Measurements from ENCODE around the gene RAB7A. TPM values are rescaled to one million over a fixed set of nuclear protein-coding genes. Genes with fewer than 3 reads are reported as not detected.

The RAB7A gene
- polyA plus RNA-seq, 1 donor (not counting 4 experiments of a cell fraction or from before 2014, with no cell fraction given): 364 TPM

- Histone ChIP-seq H3K4me2 (ENCODE audit: control insufficient read depth, extremely low read depth, insufficient read depth, low read depth, low read length) (no peak overlapping the region), H4K20me1 (ENCODE audit: control insufficient read depth, extremely low read depth, insufficient read depth, low read length) (peaks cover 10% of the 10 kb centered on the region)
- no peak for FAIRE-seq
Measured at GRCh38 chr3:128723477-128723876, 2.5 kb upstream of the RAB7A start.

GRCh38 chr3:128725547-128726022 is 398 bp upstream of the RAB7A start:
- H3K4me3 ChIP-seq (ENCODE audit: control insufficient read depth in 2 of 3, extremely low read depth in 1 of 3, insufficient read depth in 2 of 3, low read depth in 1 of 3, low read length in 3 of 3): peak overlapping the region; percentile 24 to 99 (median 29)
- peak overlapping the region; percentile 99 for H3K9ac ChIP-seq (ENCODE audit: control insufficient read depth, extremely low read depth, insufficient read depth, low read length)

More at GRCh38 chr3:128723477-128723876, 2.5 kb upstream of the RAB7A start:
- dilution Hi-C loops (cut with MboI; ENCODE audit: extremely low pct_ligation_motif_present, low sequenced_read_pairs): no loop called here
- Histone ChIP-seq H3K9me1 (ENCODE audit: control insufficient read depth, extremely low read depth, insufficient read depth, low read length) (no peaks in the 10 kb centered on the region), H3K27ac (ENCODE audit: control insufficient read depth, insufficient read depth, low read length) (no peak overlapping the region), H2AFZ (ENCODE audit: control insufficient read depth, low read length) (no peak overlapping the region), H3K27me3 (ENCODE audit: control insufficient read depth, extremely low read depth, insufficient read depth, low read length) (no peaks in the 10 kb centered on the region), H3K79me2 (ENCODE audit: control insufficient read depth, insufficient read depth, low read length) (peaks cover 25% of the 10 kb centered on the region), H3K4me1 (ENCODE audit: control insufficient read depth, extremely low read depth, insufficient read depth, low read length) (peaks cover 12% of the 10 kb centered on the region), H3K36me3 (ENCODE audit: control insufficient read depth in 2 of 2, extremely low read depth in 1 of 2, insufficient read depth in 2 of 2, low read length in 2 of 2) (no peaks in the 10 kb centered on the region), H3K9me3 (ENCODE audit: control insufficient read depth, low read depth, low read length) (no peaks in the 10 kb centered on the region), H3K4me3 (ENCODE audit: control insufficient read depth in 2 of 3, extremely low read depth in 1 of 3, insufficient read depth in 2 of 3, low read depth in 1 of 3, low read length in 3 of 3) (no peak overlapping the region), H3K9ac (ENCODE audit: control insufficient read depth, extremely low read depth, insufficient read depth, low read length) (no peak overlapping the region)
- TF ChIP-seq CTCF (optimal IDR thresholded peaks at IDR 0.05 in 1 of 3, IDR thresholded peaks at IDR 0.05 in 1 of 3, conservative IDR thresholded peaks at IDR 0.05 in 1 of 3; ENCODE audit: extremely low read depth in 1 of 3, insufficient read depth in 2 of 3, low read length in 3 of 3) (no peak), EZH2 (IDR thresholded peaks at IDR 0.05; ENCODE audit: low read length) (no peak)
- DNase-seq (ENCODE audit: low read depth, low spot score): no peak

More at GRCh38 chr3:128725547-128726022, 398 bp upstream of the RAB7A start:
- TF ChIP-seq EZH2 (IDR thresholded peaks at IDR 0.05; ENCODE audit: low read length) (no peak), CTCF (optimal IDR thresholded peaks at IDR 0.05 in 1 of 3, IDR thresholded peaks at IDR 0.05 in 1 of 3, conservative IDR thresholded peaks at IDR 0.05 in 1 of 3; ENCODE audit: extremely low read depth in 1 of 3, insufficient read depth in 2 of 3, low read length in 3 of 3) (no peak)
- Histone ChIP-seq H4K20me1 (ENCODE audit: control insufficient read depth, extremely low read depth, insufficient read depth, low read length) (peaks cover 22% of the 10 kb centered on the region), H3K27me3 (ENCODE audit: control insufficient read depth, extremely low read depth, insufficient read depth, low read length) (no peaks in the 10 kb centered on the region), H2AFZ (ENCODE audit: control insufficient read depth, low read length) (peak overlapping the region; percentile 98), H3K79me2 (ENCODE audit: control insufficient read depth, insufficient read depth, low read length) (peaks cover 45% of the 10 kb centered on the region), H3K9me3 (ENCODE audit: control insufficient read depth, low read depth, low read length) (no peaks in the 10 kb centered on the region), H3K36me3 (ENCODE audit: control insufficient read depth in 2 of 2, extremely low read depth in 1 of 2, insufficient read depth in 2 of 2, low read length in 2 of 2) (no peaks in the 10 kb centered on the region), H3K4me1 (ENCODE audit: control insufficient read depth, extremely low read depth, insufficient read depth, low read length) (peaks cover 19% of the 10 kb centered on the region), H3K27ac (ENCODE audit: control insufficient read depth, insufficient read depth, low read length) (peak overlapping the region; percentile 97), H3K9me1 (ENCODE audit: control insufficient read depth, extremely low read depth, insufficient read depth, low read length) (peaks cover 5% of the 10 kb centered on the region), H3K4me2 (ENCODE audit: control insufficient read depth, extremely low read depth, insufficient read depth, low read depth, low read length) (peak overlapping the region; percentile 78)
- no peak for FAIRE-seq
- no peak for DNase-seq (ENCODE audit: low read depth, low spot score)
- dilution Hi-C loops (cut with MboI; ENCODE audit: extremely low pct_ligation_motif_present, low sequenced_read_pairs): no loop called here
